Adrenal gland (tissue), 5 donors: Measurements from ENCODE around the gene PDHX.

ENCODE experiments used
- POLR2A ChIP-seq, 2 donors: fragments of 450-650 bp; IDR thresholded peaks; one replicate each; pipeline ENCODE4 v1.6.1; 2017; ENCODE audit warnings: antibody characterized with exemption in 2 of 2, mild to moderate bottlenecking in 2 of 2, moderate library complexity in 1 of 2
- TF ChIP-seq, protein P1 (sequence below), 6 experiments: fragments of 450-650 bp in 4 of 6; fragments of 200-600 bp in 2 of 6; sonication (generic) in 1 of 6; IDR thresholded peaks; 1 replicate in 5 of 6; 2 replicates in 1 of 6; pipeline versions ENCODE4 v1.5.1 to v1.8.0; 2016 to 2021; ENCODE audit warnings: antibody characterized with exemption in 6 of 6, mild to moderate bottlenecking in 2 of 6, moderate library complexity in 1 of 6
- donor health status: DM: no; HTN: no; CAD: no.

GRCh38 chr11:34944692-34945091, 28.3 kb downstream of the PDHX start:
- TF ChIP-seq, protein P1, sequence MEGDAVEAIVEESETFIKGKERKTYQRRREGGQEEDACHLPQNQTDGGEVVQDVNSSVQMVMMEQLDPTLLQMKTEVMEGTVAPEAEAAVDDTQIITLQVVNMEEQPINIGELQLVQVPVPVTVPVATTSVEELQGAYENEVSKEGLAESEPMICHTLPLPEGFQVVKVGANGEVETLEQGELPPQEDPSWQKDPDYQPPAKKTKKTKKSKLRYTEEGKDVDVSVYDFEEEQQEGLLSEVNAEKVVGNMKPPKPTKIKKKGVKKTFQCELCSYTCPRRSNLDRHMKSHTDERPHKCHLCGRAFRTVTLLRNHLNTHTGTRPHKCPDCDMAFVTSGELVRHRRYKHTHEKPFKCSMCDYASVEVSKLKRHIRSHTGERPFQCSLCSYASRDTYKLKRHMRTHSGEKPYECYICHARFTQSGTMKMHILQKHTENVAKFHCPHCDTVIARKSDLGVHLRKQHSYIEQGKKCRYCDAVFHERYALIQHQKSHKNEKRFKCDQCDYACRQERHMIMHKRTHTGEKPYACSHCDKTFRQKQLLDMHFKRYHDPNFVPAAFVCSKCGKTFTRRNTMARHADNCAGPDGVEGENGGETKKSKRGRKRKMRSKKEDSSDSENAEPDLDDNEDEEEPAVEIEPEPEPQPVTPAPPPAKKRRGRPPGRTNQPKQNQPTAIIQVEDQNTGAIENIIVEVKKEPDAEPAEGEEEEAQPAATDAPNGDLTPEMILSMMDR (IDR thresholded peaks at IDR 0.05) = no peak
- TF ChIP-seq POLR2A (IDR thresholded peaks at IDR 0.05) = no peak
